ENCODE data around the gene ATP6V0B. TPM values are rescaled to one million over a fixed set of nuclear protein-coding genes. Genes with fewer than 3 reads are reported as not detected.

The ATP6V0B gene
- total RNA-seq, 1 donor, result 89.4 TPM

- H3K4me2 ChIP-seq (ENCODE audit: insufficient read depth, low read length), result peak overlapping the region; percentile 90
- no peak overlapping the region for H3K27ac ChIP-seq (ENCODE audit: low read depth, low read length)
- H3K4me1 ChIP-seq (ENCODE audit: insufficient read depth, low read length), result peaks cover 44% of the 10 kb centered on the region
- no peaks in the 10 kb centered on the region for H3K27me3 ChIP-seq (ENCODE audit: insufficient read depth, low read length)
- TF ChIP-seq, protein P1, sequence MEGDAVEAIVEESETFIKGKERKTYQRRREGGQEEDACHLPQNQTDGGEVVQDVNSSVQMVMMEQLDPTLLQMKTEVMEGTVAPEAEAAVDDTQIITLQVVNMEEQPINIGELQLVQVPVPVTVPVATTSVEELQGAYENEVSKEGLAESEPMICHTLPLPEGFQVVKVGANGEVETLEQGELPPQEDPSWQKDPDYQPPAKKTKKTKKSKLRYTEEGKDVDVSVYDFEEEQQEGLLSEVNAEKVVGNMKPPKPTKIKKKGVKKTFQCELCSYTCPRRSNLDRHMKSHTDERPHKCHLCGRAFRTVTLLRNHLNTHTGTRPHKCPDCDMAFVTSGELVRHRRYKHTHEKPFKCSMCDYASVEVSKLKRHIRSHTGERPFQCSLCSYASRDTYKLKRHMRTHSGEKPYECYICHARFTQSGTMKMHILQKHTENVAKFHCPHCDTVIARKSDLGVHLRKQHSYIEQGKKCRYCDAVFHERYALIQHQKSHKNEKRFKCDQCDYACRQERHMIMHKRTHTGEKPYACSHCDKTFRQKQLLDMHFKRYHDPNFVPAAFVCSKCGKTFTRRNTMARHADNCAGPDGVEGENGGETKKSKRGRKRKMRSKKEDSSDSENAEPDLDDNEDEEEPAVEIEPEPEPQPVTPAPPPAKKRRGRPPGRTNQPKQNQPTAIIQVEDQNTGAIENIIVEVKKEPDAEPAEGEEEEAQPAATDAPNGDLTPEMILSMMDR (IDR thresholded peaks at IDR 0.05; ENCODE audit: extremely low read depth, low read depth, low read length), result no peak
- H3K4me3 ChIP-seq (ENCODE audit: insufficient read depth, low read length), result no peak overlapping the region
- H3K79me2 ChIP-seq (ENCODE audit: insufficient read depth, low read length), result peaks cover 79% of the 10 kb centered on the region
- peaks cover 53% of the 10 kb centered on the region for H4K20me1 ChIP-seq (ENCODE audit: insufficient read depth, low read length)
- peak; percentile 83 for DNase-seq (ENCODE audit: insufficient read length, low spot score, missing footprints)
- peaks cover 31% of the 10 kb centered on the region for H3K36me3 ChIP-seq (ENCODE audit: insufficient read depth, low read length)
- H2AFZ ChIP-seq (ENCODE audit: low read length), result no peak overlapping the region
- H3K9me3 ChIP-seq (ENCODE audit: low read depth, low read length), result no peaks in the 10 kb centered on the region
These were observed 3.4 kb downstream of the ATP6V0B start for GRCh38 chr1:43978264-43978550.

- Histone ChIP-seq H3K9me3 (ENCODE audit: low read depth, low read length) (no peaks in the 10 kb centered on the region), H4K20me1 (ENCODE audit: insufficient read depth, low read length) (peaks cover 58% of the 10 kb centered on the region), H3K4me2 (ENCODE audit: insufficient read depth, low read length) (peak within 1 kb of the TSS; percentile 90), H3K27me3 (ENCODE audit: insufficient read depth, low read length) (no peaks in the 10 kb centered on the region), H3K36me3 (ENCODE audit: insufficient read depth, low read length) (peaks cover 33% of the 10 kb centered on the region), H3K27ac (ENCODE audit: low read depth, low read length) (peak within 1 kb of the TSS; percentile 54), H3K4me3 (ENCODE audit: insufficient read depth, low read length) (peak within 1 kb of the TSS; percentile 78), H3K79me2 (ENCODE audit: insufficient read depth, low read length) (peaks cover 82% of the 10 kb centered on the region), H3K4me1 (ENCODE audit: insufficient read depth, low read length) (peaks cover 44% of the 10 kb centered on the region), H2AFZ (ENCODE audit: low read length) (peak within 1 kb of the TSS; percentile 75)
- TF ChIP-seq, protein P1 (IDR thresholded peaks at IDR 0.05; ENCODE audit: extremely low read depth, low read depth, low read length), result no peak
- DNase-seq (ENCODE audit: insufficient read length, low spot score, missing footprints), result peak; percentile 99
These were observed 3.9 kb downstream of the ATP6V0B start, which contains the start of gene B4GALT2 for GRCh38 chr1:43978551-43979260. TSS of gene B4GALT2 (plus strand) at chr1:43979210. CDS start at chr1:43981161, 1,951 bp downstream.

DNA sequence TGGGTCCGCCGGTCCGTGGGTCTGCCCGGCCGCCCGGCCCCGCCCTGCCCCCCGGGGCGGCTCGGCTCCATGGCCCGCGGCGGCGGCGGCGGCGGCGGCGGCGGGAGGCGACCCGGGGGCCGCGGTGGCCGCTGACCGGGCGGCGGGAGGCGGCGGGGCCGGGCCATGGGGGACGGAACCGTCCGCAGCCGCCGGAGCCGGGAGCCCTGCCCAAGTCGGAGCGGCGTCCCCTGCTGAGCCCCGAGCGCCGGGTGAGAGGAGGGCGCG lies 4.4 kb downstream of the ATP6V0B start:
- DNase-seq (ENCODE audit: insufficient read length, low spot score, missing footprints), result no peak

GRCh38 chr1:43979528-43980254 lies 4.9 kb downstream of the ATP6V0B start:
- peak overlapping the region; percentile 73 for H3K4me3 ChIP-seq (ENCODE audit: insufficient read depth, low read length)
- H3K4me1 ChIP-seq (ENCODE audit: insufficient read depth, low read length), result peaks cover 39% of the 10 kb centered on the region
- no peaks in the 10 kb centered on the region for H3K9me3 ChIP-seq (ENCODE audit: low read depth, low read length)
- peaks cover 82% of the 10 kb centered on the region for H3K79me2 ChIP-seq (ENCODE audit: insufficient read depth, low read length)
- H3K36me3 ChIP-seq (ENCODE audit: insufficient read depth, low read length), result peaks cover 34% of the 10 kb centered on the region
- TF ChIP-seq, protein P1 (IDR thresholded peaks at IDR 0.05; ENCODE audit: extremely low read depth, low read depth, low read length), result no peak
- peak overlapping the region; percentile 54 for H3K27ac ChIP-seq (ENCODE audit: low read depth, low read length)
- peaks cover 64% of the 10 kb centered on the region for H4K20me1 ChIP-seq (ENCODE audit: insufficient read depth, low read length)
- H2AFZ ChIP-seq (ENCODE audit: low read length), result no peak overlapping the region
- H3K4me2 ChIP-seq (ENCODE audit: insufficient read depth, low read length), result peak overlapping the region; percentile 88
- H3K27me3 ChIP-seq (ENCODE audit: insufficient read depth, low read length), result no peaks in the 10 kb centered on the region
- peak; percentile 99 for DNase-seq (ENCODE audit: insufficient read length, low spot score, missing footprints)

More for the DNA sequence above, 4.4 kb downstream of the ATP6V0B start:
- Histone ChIP-seq H3K79me2 (ENCODE audit: insufficient read depth, low read length) (peaks cover 82% of the 10 kb centered on the region), H3K9me3 (ENCODE audit: low read depth, low read length) (no peaks in the 10 kb centered on the region), H3K36me3 (ENCODE audit: insufficient read depth, low read length) (peaks cover 33% of the 10 kb centered on the region), H3K4me3 (ENCODE audit: insufficient read depth, low read length) (peak overlapping the region; percentile 73), H4K20me1 (ENCODE audit: insufficient read depth, low read length) (peaks cover 63% of the 10 kb centered on the region), H3K27ac (ENCODE audit: low read depth, low read length) (no peak overlapping the region), H2AFZ (ENCODE audit: low read length) (no peak overlapping the region), H3K4me2 (ENCODE audit: insufficient read depth, low read length) (peak overlapping the region; percentile 88), H3K4me1 (ENCODE audit: insufficient read depth, low read length) (peaks cover 42% of the 10 kb centered on the region), H3K27me3 (ENCODE audit: insufficient read depth, low read length) (no peaks in the 10 kb centered on the region)
- TF ChIP-seq, protein P1 (IDR thresholded peaks at IDR 0.05; ENCODE audit: extremely low read depth, low read depth, low read length), result no peak
